GM12878 (cell line): ENCODE results near the gene SERPINI2. TPM values are rescaled to one million over a fixed set of nuclear protein-coding genes. Genes with fewer than 3 reads are reported as not detected.

Experiments used
- ATAC-seq: fragments of 200-7000 bp; cut with Tn5 transposase; 3 replicates; pipeline ENCODE4 v1.9.1; 2020; ENCODE audit warnings: mild to moderate bottlenecking, moderate library complexity
- BruUV-seq: library from RNA; stranded (reverse); fragments of 400-500 nt; replicated peaks from 2 replicates; lab custom pipeline; 2021; lab: Mats Ljungman, UMichigan
- CTCF ChIA-PET: fragments of 300-600 bp; sonication (Branson Sonifier 250); formaldehyde crosslinking; extraction: SDS; loops from one replicate; lab custom pipeline; 2021; ENCODE audit warnings: inconsistent platforms; lab: Yijun Ruan, JAX
- POLR2A ChIA-PET: fragments of 350-600 bp; formaldehyde crosslinking; extraction: SDS; loops from one replicate; lab custom pipeline; 2021; ENCODE audit warnings: inconsistent platforms; lab: Charles Lee
- RAD21 ChIA-PET: fragments of 300-600 bp; sonication (Branson Sonifier 250); formaldehyde crosslinking; loops from one replicate; lab custom pipeline; 2023; ENCODE audit warnings: antibody characterized with exemption; ENCODE audit not compliant: unreplicated experiment; lab: Charles Lee
- SMC1A ChIA-PET: fragments of 300-600 bp; sonication (Branson Sonifier 250); formaldehyde crosslinking; loops from one replicate; lab custom pipeline; 2023; ENCODE audit not compliant: unreplicated experiment, uncharacterized antibody; lab: Charles Lee
- DNase-seq: peaks from one replicate; pipeline ENCODE4 v3.0.0-alpha.2; 2011; ENCODE audit warnings: low read depth, low spot score
- FAIRE-seq: peaks from 3 replicates; lab custom pipeline; 2011; peaks lifted over from hg19 to GRCh38; lab: Jason Lieb, UNC
- H2AFZ ChIP-seq: 2 replicates; pipeline ENCODE4 v1.6.0; 2011; ENCODE audit warnings: low read depth, low read length, control low read depth; ENCODE audit not compliant: control insufficient read depth
- H3K27ac ChIP-seq: 2 replicates; pipeline ENCODE4 v1.5.1; 2011; ENCODE audit warnings: control low read depth; ENCODE audit not compliant: control insufficient read depth, insufficient read depth
- H3K27me3 ChIP-seq, 2 experiments: replicated peaks in 1 of 2; 2 replicates each; pipeline versions ENCODE4 v1.6.0 to v1.6.1; 2011; ENCODE audit warnings: low read length in 1 of 2; ENCODE audit not compliant: control insufficient read depth in 2 of 2, insufficient read depth in 2 of 2
- H3K36me3 ChIP-seq, 2 experiments: 2 replicates each; pipeline ENCODE4 v1.5.1; 2011; ENCODE audit warnings: low read length in 1 of 2; ENCODE audit not compliant: control insufficient read depth in 2 of 2, insufficient read depth in 2 of 2
- H3K4me1 ChIP-seq: 2 replicates; pipeline ENCODE4 v1.6.1; 2011; ENCODE audit warnings: mild to moderate bottlenecking, low read length, moderate library complexity, mixed read lengths; ENCODE audit not compliant: control insufficient read depth, insufficient read depth
- H3K4me2 ChIP-seq: 2 replicates; pipeline ENCODE4 v1.6.0; 2011; ENCODE audit warnings: control low read depth; ENCODE audit not compliant: control insufficient read depth, insufficient read depth
- H3K4me3 ChIP-seq: fragments of 200-600 bp; sonication (generic); 2 replicates; pipeline ENCODE4 v1.5.1; 2016
- H3K79me2 ChIP-seq: 2 replicates; pipeline ENCODE4 v1.6.0; 2011; ENCODE audit warnings: low read length; ENCODE audit not compliant: control insufficient read depth, insufficient read depth
- H3K9ac ChIP-seq: 2 replicates; pipeline ENCODE4 v1.8.0; 2011; ENCODE audit warnings: low read length, control low read depth, mixed read lengths; ENCODE audit not compliant: control insufficient read depth, insufficient read depth
- H3K9me3 ChIP-seq: replicated peaks from 3 replicates; pipeline ENCODE4 v1.5.1; 2011; ENCODE audit warnings: mild to moderate bottlenecking, low read length; ENCODE audit not compliant: control insufficient read depth, insufficient read depth
- H4K20me1 ChIP-seq: 2 replicates; pipeline ENCODE4 v1.6.0; 2011; ENCODE audit not compliant: control insufficient read depth, insufficient read depth
- HCFC1 ChIP-seq: fragments of 150-350 bp; IDR thresholded peaks from 2 replicates; pipeline ENCODE4 v1.6.1; 2014; ENCODE audit warnings: low read length
- SMAD5 ChIP-seq: IDR thresholded peaks from 2 replicates; pipeline ENCODE4 v1.6.1; 2016; ENCODE audit warnings: antibody characterized with exemption, low read depth
- SP1 ChIP-seq: IDR thresholded peaks from one replicate; pipeline ENCODE4 v1.6.1; 2011; ENCODE audit warnings: low read depth, low read length
- TCF12 ChIP-seq: IDR thresholded peaks from 2 replicates; pipeline ENCODE4 v1.6.1; 2011; ENCODE audit warnings: low read depth, mild to moderate bottlenecking, low read length
- YY1 ChIP-seq: IDR thresholded peaks from 2 replicates; pipeline ENCODE4 v1.6.1; 2011; ENCODE audit warnings: low read depth, mild to moderate bottlenecking, low read length
- ZNF217 ChIP-seq: fragments of 450-650 bp; IDR thresholded peaks from 2 replicates; pipeline ENCODE4 v1.6.1; 2017; ENCODE audit warnings: antibody characterized with exemption, mild to moderate bottlenecking
- WGBS: methylation state at CpG from one replicate; pipeline ENCODE4 v1.1.6; 2016; ENCODE audit warnings: low lambda C conversion rate; ENCODE audit not compliant: insufficient replicate concordance, insufficient coverage; ENCODE audit errors: missing lambda C conversion rate; 5-methylcytosine and 5-hydroxymethylcytosine counted together
- in situ Hi-C: fragments of 300-500 bp; cut with MboI; formaldehyde crosslinking; loops from 9 replicates; pipeline ENCODE4 v1.14.3; 2018; ENCODE audit warnings: mixed read lengths
- intact Hi-C: fragments of 100-400 bp; cut with micrococcal nuclease; formaldehyde crosslinking; loops from one replicate; pipeline ENCODE4 v1.14.2; 2022; ENCODE audit not compliant: unreplicated experiment
- polyA plus RNA-seq, 11 experiments: library from polyadenylated mRNA; depleted of rRNA in 4 of 11; unstranded in 6 of 11; stranded (reverse) in 5 of 11; fragments of >200 nt; fragmentation: Nextera tagmentation in 4 of 11; fragmentation: Illumina TruSeq in 1 of 11; extraction: Ambion mirVana in 4 of 11; extraction: Trizol in 1 of 11; gene quantifications; 1 replicate in 1 of 11; 2 replicates in 10 of 11; pipeline versions ENCODE4 v1.2.1 to v1.2.3, GENCODE V29; 2011 to 2016; ENCODE audit warnings: inconsistent platforms in 2 of 11, missing spikeins in 2 of 11, low read depth in 1 of 11
- total RNA-seq, 4 experiments: library from RNA; depleted of rRNA in 3 of 4; stranded (reverse); fragments of >200 nt in 3 of 4; fragmentation: Illumina TruSeq in 1 of 4; extraction: Trizol in 1 of 4; gene quantifications; 2 replicates each; pipeline versions ENCODE4 v1.2.1 to v1.2.3, GENCODE V29; 2013 to 2021
- TF ChIP-seq, protein P1 (sequence below): IDR thresholded peaks from 2 replicates; pipeline ENCODE4 v1.6.1; 2012; ENCODE audit warnings: low read depth, low read length, improper control_type of control experiment
- TF ChIP-seq, protein P2 (sequence below): IDR thresholded peaks from 2 replicates; pipeline ENCODE4 v1.6.1; 2012; ENCODE audit warnings: low read depth, low read length, improper control_type of control experiment

Gene SERPINI2
- total and polyA plus RNA-seq, 10 of the 15 experiments (the other 5 are each of a cell fraction or from before 2014, with no cell fraction given), result 0.33 TPM; not detected in 9

DNA sequence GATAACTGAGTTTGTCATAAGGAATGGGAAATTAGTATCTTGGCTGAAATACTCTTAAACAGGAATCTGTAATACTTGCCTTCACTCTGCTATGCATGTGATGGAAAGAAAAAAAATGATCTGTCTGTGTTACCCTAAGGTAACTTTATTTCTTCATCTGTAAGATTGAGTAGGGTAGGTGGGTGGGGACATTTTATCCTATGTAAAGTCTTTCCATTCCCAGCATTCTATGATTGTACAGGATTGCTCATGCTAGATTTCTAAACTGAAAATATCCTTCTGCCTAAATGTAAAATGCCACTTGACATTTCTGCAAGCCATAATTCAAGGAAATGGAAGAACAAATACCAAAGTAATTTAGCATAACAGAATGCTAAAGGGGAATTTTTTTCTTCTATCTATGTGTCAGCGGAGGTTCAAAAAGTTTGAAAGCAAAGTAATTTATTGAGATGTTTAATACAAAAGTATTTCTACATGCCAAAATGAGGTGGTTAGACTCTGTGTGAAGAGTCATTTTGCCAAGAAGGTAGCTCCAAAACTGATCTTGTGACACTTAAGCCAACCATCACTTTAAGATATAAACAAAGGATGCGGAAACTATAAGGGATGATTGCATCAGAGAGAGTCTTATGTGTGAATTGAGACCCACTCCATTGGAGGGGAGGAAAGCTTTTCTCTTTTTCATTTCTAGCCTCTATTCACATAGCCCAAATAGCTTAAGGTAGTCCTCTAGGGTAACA lies 46.6 kb upstream of the SERPINI2 start:
- H3K27ac ChIP-seq, result no peak overlapping the region
- no peaks in the 10 kb centered on the region for H4K20me1 ChIP-seq
- 62% methylated on average over 2 of the region's 2 CpGs for WGBS
- no peaks in the 10 kb centered on the region for H3K4me1 ChIP-seq
- DNase-seq (no peak), FAIRE-seq (no peak), ATAC-seq (no peak)
- no peaks in the 10 kb centered on the region for H3K79me2 ChIP-seq
- no peak overlapping the region for H3K4me2 ChIP-seq
- ChIA-PET CTCF (no interaction called here), RAD21 (no interaction called here), POLR2A (no interaction called here), SMC1A (no interaction called here)
- no TSS peak for BruUV-seq
- H3K4me3 ChIP-seq, result no peak overlapping the region
- H3K27me3 ChIP-seq, result no peaks in the 10 kb centered on the region
- no peaks in the 10 kb centered on the region for H3K36me3 ChIP-seq
- H2AFZ ChIP-seq, result no peak overlapping the region
- in situ Hi-C loops (no loop called here), intact Hi-C loops (no loop called here)
- TF ChIP-seq SP1 (no peak), ZNF217 (no peak), SMAD5 (no peak), HCFC1 (no peak), TCF12 (no peak), YY1 (no peak)
- TF ChIP-seq, protein P1, sequence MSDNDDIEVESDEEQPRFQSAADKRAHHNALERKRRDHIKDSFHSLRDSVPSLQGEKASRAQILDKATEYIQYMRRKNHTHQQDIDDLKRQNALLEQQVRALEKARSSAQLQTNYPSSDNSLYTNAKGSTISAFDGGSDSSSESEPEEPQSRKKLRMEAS, result no peak
- TF ChIP-seq, protein P2, sequence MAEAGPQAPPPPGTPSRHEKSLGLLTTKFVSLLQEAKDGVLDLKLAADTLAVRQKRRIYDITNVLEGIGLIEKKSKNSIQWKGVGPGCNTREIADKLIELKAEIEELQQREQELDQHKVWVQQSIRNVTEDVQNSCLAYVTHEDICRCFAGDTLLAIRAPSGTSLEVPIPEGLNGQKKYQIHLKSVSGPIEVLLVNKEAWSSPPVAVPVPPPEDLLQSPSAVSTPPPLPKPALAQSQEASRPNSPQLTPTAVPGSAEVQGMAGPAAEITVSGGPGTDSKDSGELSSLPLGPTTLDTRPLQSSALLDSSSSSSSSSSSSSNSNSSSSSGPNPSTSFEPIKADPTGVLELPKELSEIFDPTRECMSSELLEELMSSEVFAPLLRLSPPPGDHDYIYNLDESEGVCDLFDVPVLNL, result no peak
- TF ChIP-seq, all 136 proteins: peak for 0
- Histone ChIP-seq H3K9me3 (no peaks in the 10 kb centered on the region), H3K9ac (no peak overlapping the region)
